Activated T-helper 1 cell treated with anti-CD3 and anti-CD28 coated beads, Interleukin-2, amount 50 U/mL, for 16 hours (primary cell): ENCODE data around the gene TIMM21.

ENCODE experiments used
- DNase-seq, 2 donors: peaks; one replicate each; pipeline ENCODE4 v3.0.0-alpha.2; 2020; ENCODE audit warnings: low read depth in 1 of 2, low spot score in 1 of 2

TIMM21 gene

GRCh38 chr18:74147779-74148542 lies at the start of gene TIMM21, which contains the start of gene FBXO15:
Gene TIMM21 (plus strand): TSS chr18:74148523. CDS start chr18:74148809, 286 bp downstream.
Gene FBXO15 (minus strand): TSS chr18:74147834. CDS start chr18:74147785, 49 bp downstream.
- DNase-seq = peak; percentile 91 to 93

GRCh38 chr18:74108460-74108859 lies 39.9 kb upstream of the TIMM21 start:
- no peak for DNase-seq

GRCh38 chr18:74110149-74110548 lies 38.2 kb upstream of the TIMM21 start:
- DNase-seq = no peak

GRCh38 chr18:74110976-74111375 lies 37.3 kb upstream of the TIMM21 start:
- DNase-seq = no peak

- DNase-seq = no peak
These were observed 34.6 kb upstream of the TIMM21 start for GRCh38 chr18:74113711-74114110.

- DNase-seq = no peak
These were observed 34.2 kb upstream of the TIMM21 start for GRCh38 chr18:74114116-74114515.

GRCh38 chr18:74115046-74115445 lies 33.3 kb upstream of the TIMM21 start:
- DNase-seq = no peak

- no peak for DNase-seq
These were observed 31.4 kb upstream of the TIMM21 start for GRCh38 chr18:74116633-74117554.

GRCh38 chr18:74123200-74123599 lies 25.1 kb upstream of the TIMM21 start:
- no peak for DNase-seq

GRCh38 chr18:74124642-74125041 lies 23.7 kb upstream of the TIMM21 start:
- DNase-seq = no peak

- DNase-seq = no peak
These were observed 21.4 kb upstream of the TIMM21 start for GRCh38 chr18:74126684-74127655.

- no peak for DNase-seq
These were observed 20.2 kb upstream of the TIMM21 start for GRCh38 chr18:74128159-74128558.

- no peak for DNase-seq
These were observed 17.2 kb upstream of the TIMM21 start for GRCh38 chr18:74131124-74131523.

GRCh38 chr18:74132201-74132600 lies 16.1 kb upstream of the TIMM21 start:
- no peak for DNase-seq

GRCh38 chr18:74137920-74138538 lies 10.3 kb upstream of the TIMM21 start:
- DNase-seq = no peak

GRCh38 chr18:74139411-74139810 lies 8.9 kb upstream of the TIMM21 start:
- DNase-seq = no peak

- DNase-seq = no peak
These were observed 8.4 kb upstream of the TIMM21 start for GRCh38 chr18:74139888-74140287.

- DNase-seq = no peak
These were observed 7.7 kb upstream of the TIMM21 start for GRCh38 chr18:74140582-74140981.

GRCh38 chr18:74141667-74142066 lies 6.7 kb upstream of the TIMM21 start:
- DNase-seq = no peak

GRCh38 chr18:74142252-74142651 lies 6.1 kb upstream of the TIMM21 start:
- no peak for DNase-seq
